ENCODE results near the gene RBPJL.

RBPJL gene

GRCh38 chr20:45317826-45318225 is 11.2 kb downstream of the RBPJL start:
- DNase-seq (ENCODE audit: low spot score) = no peak

- no peak for DNase-seq (ENCODE audit: low spot score)
Measured at GRCh38 chr20:45318386-45318939, 11.8 kb downstream of the RBPJL start.

GRCh38 chr20:45318948-45319347 is 12.3 kb downstream of the RBPJL start:
- DNase-seq (ENCODE audit: low spot score) = no peak

GRCh38 chr20:45320948-45321595 is 14.4 kb downstream of the RBPJL start:
- no peak for DNase-seq (ENCODE audit: low spot score)

GRCh38 chr20:45322952-45323383 is 16.3 kb downstream of the RBPJL start:
- DNase-seq (ENCODE audit: low spot score) = peak; percentile 58

GRCh38 chr20:45323731-45324130 is 17.1 kb downstream of the RBPJL start:
- no peak for DNase-seq (ENCODE audit: low spot score)

GRCh38 chr20:45325371-45325770 is 18.7 kb downstream of the RBPJL start:
- no peak for DNase-seq (ENCODE audit: low spot score)

- DNase-seq (ENCODE audit: low spot score) = no peak
Measured at GRCh38 chr20:45328451-45328850, 21.8 kb downstream of the RBPJL start.

GRCh38 chr20:45329497-45330319 is 23.1 kb downstream of the RBPJL start:
- DNase-seq (ENCODE audit: low spot score) = no peak

GRCh38 chr20:45330476-45330875 is 23.8 kb downstream of the RBPJL start:
- no peak for DNase-seq (ENCODE audit: low spot score)

GRCh38 chr20:45336530-45337366 is 30.1 kb downstream of the RBPJL start:
- DNase-seq (ENCODE audit: low spot score) = peak; percentile 84

GRCh38 chr20:45337367-45338120 is 30.9 kb downstream of the RBPJL start:
- DNase-seq (ENCODE audit: low spot score) = peak; percentile 92

GRCh38 chr20:45338121-45339030 is 31.7 kb downstream of the RBPJL start:
- DNase-seq (ENCODE audit: low spot score) = no peak

GRCh38 chr20:45339084-45339483 is 32.4 kb downstream of the RBPJL start:
- DNase-seq (ENCODE audit: low spot score) = no peak

- DNase-seq (ENCODE audit: low spot score) = no peak
Measured at GRCh38 chr20:45339799-45340198, 33.2 kb downstream of the RBPJL start.

- DNase-seq (ENCODE audit: low spot score) = no peak
Measured at GRCh38 chr20:45340236-45340847, 33.7 kb downstream of the RBPJL start.

- no peak for DNase-seq (ENCODE audit: low spot score)
Measured at GRCh38 chr20:45340951-45341350, 34.3 kb downstream of the RBPJL start.

GRCh38 chr20:45341579-45341938 is 34.9 kb downstream of the RBPJL start:
- DNase-seq (ENCODE audit: low spot score) = no peak

- no peak for DNase-seq (ENCODE audit: low spot score)
Measured at GRCh38 chr20:45341939-45342854, 35.6 kb downstream of the RBPJL start.
